HepG2 (cell line): ENCODE results near the gene ITGB5. TPM values are rescaled to one million over a fixed set of nuclear protein-coding genes. Genes with fewer than 3 reads are reported as not detected.

ENCODE experiments used
- ASH2L ChIP-seq: fragments of 300-600, 200-600 bp; sonication (generic); IDR thresholded peaks from 2 replicates; pipeline ENCODE4 v1.7.0; 2017; ENCODE audit warnings: low read depth, mild to moderate bottlenecking, moderate library complexity, mixed read lengths, low read length; ENCODE audit not compliant: insufficient read length
- CCAR2 ChIP-seq: fragments of 200-400 bp; formaldehyde crosslinking; optimal IDR thresholded peaks from 2 replicates; pipeline ENCODE3; 2018; ENCODE audit warnings: low read depth, mild to moderate bottlenecking, low read length, moderate library complexity
- CENPBD1 ChIP-seq: sonication (generic); formaldehyde crosslinking; IDR thresholded peaks from 2 replicates; pipeline ENCODE4 v1.8.0; 2022; ENCODE audit warnings: missing genetic modification reagents, low read depth, mild to moderate bottlenecking, borderline replicate concordance
- LCORL ChIP-seq, 2 experiments: fragments of 450-650 bp in 1 of 2; sonication (generic) in 1 of 2; formaldehyde crosslinking in 1 of 2; IDR thresholded peaks; 2 replicates each; pipeline versions ENCODE4 v1.5.0 to v1.6.1; 2017 to 2020; ENCODE audit warnings: antibody characterized with exemption in 1 of 2, missing genetic modification reagents in 1 of 2
- MAX ChIP-seq: IDR thresholded peaks from 2 replicates; pipeline ENCODE4 v1.6.1; 2012; ENCODE audit warnings: inconsistent platforms
- NR2C2 ChIP-seq: sonication (generic); formaldehyde crosslinking; IDR thresholded peaks from 2 replicates; pipeline ENCODE4 v1.4.0; 2020; ENCODE audit warnings: missing genetic modification reagents, mild to moderate bottlenecking, moderate library complexity, borderline replicate concordance
- RBAK ChIP-seq: sonication (generic); formaldehyde crosslinking; IDR thresholded peaks from 2 replicates; pipeline ENCODE4 v1.5.1; 2020; ENCODE audit warnings: mild to moderate bottlenecking, missing genetic modification reagents
- RNF2 ChIP-seq: fragments of 450-650 bp; conservative IDR thresholded peaks from 2 replicates; pipeline ENCODE4 v1.6.1; 2016; ENCODE audit warnings: low read depth
- SIN3B ChIP-seq: fragments of 150-350 bp; IDR thresholded peaks from 2 replicates; pipeline ENCODE4 v1.6.1; 2014; ENCODE audit warnings: low read length
- SOX6 ChIP-seq, 2 experiments: fragments of 450-650 bp in 1 of 2; sonication (generic) in 1 of 2; formaldehyde crosslinking in 1 of 2; IDR thresholded peaks; 2 replicates each; pipeline versions ENCODE4 v1.4.0 to v1.6.1; 2017 to 2020; ENCODE audit warnings: antibody characterized with exemption in 1 of 2, mild to moderate bottlenecking in 1 of 2, missing genetic modification reagents in 1 of 2
- SP1 ChIP-seq, 2 experiments: fragments of 450-650 bp in 1 of 2; sonication (generic) in 1 of 2; formaldehyde crosslinking in 1 of 2; IDR thresholded peaks; 2 replicates each; pipeline versions ENCODE4 v1.4.0 to v1.6.1; 2016 to 2020; ENCODE audit warnings: missing genetic modification reagents in 1 of 2
- TBL1XR1 ChIP-seq: fragments of 150-350 bp; IDR thresholded peaks from 2 replicates; pipeline ENCODE4 v1.6.1; 2014; ENCODE audit warnings: borderline replicate concordance, low read length; ENCODE audit not compliant: partially characterized antibody
- TRIM24 ChIP-seq: sonication (generic); formaldehyde crosslinking; IDR thresholded peaks from 2 replicates; pipeline ENCODE4 v1.8.0; 2022; ENCODE audit warnings: mild to moderate bottlenecking, missing genetic modification reagents
- ZBTB34 ChIP-seq: sonication (generic); formaldehyde crosslinking; IDR thresholded peaks from 2 replicates; pipeline ENCODE4 v1.8.0; 2022; ENCODE audit warnings: mild to moderate bottlenecking, missing genetic modification reagents
- ZNF10 ChIP-seq: sonication (generic); formaldehyde crosslinking; IDR thresholded peaks from 2 replicates; pipeline ENCODE4 v1.4.0; 2020; ENCODE audit warnings: mild to moderate bottlenecking, low read depth, missing genetic modification reagents, borderline replicate concordance
- ZNF180 ChIP-seq: sonication (generic); formaldehyde crosslinking; IDR thresholded peaks from 2 replicates; pipeline ENCODE4 v1.4.0; 2020; ENCODE audit warnings: low read depth, missing genetic modification reagents, borderline replicate concordance
- ZNF260 ChIP-seq: sonication (generic); formaldehyde crosslinking; IDR thresholded peaks from 2 replicates; pipeline ENCODE4 v1.4.0; 2020; ENCODE audit warnings: missing genetic modification reagents, low read depth, mild to moderate bottlenecking, borderline replicate concordance
- ZNF263 ChIP-seq: sonication (generic); formaldehyde crosslinking; IDR thresholded peaks from 2 replicates; pipeline ENCODE4 v1.4.0; 2020; ENCODE audit warnings: missing genetic modification reagents
- ZNF333 ChIP-seq: sonication (generic); formaldehyde crosslinking; IDR thresholded peaks from 2 replicates; pipeline ENCODE4 v1.4.0; 2020; ENCODE audit warnings: mild to moderate bottlenecking, missing genetic modification reagents, borderline replicate concordance
- ZNF382 ChIP-seq: sonication (generic); formaldehyde crosslinking; IDR thresholded peaks from 2 replicates; pipeline ENCODE4 v1.5.0; 2020; ENCODE audit warnings: missing genetic modification reagents, mild to moderate bottlenecking, borderline replicate concordance
- ZNF530 ChIP-seq: sonication (generic); formaldehyde crosslinking; IDR thresholded peaks from 2 replicates; pipeline ENCODE4 v1.5.0; 2020; ENCODE audit warnings: low read depth, mild to moderate bottlenecking, missing genetic modification reagents
- ZNF605 ChIP-seq: sonication (generic); formaldehyde crosslinking; IDR thresholded peaks from 2 replicates; pipeline ENCODE4 v1.8.0; 2022; ENCODE audit warnings: mild to moderate bottlenecking, missing genetic modification reagents
- ZNF7 ChIP-seq: IDR thresholded peaks from 2 replicates; pipeline ENCODE4 v1.6.1; 2016; ENCODE audit warnings: missing biosample characterization, missing genetic modification reagents
- polyA plus RNA-seq, 8 experiments: library from polyadenylated mRNA; depleted of rRNA in 3 of 8; stranded (reverse) in 7 of 8; unstranded in 1 of 8; fragments of >200 nt; fragmentation: Illumina TruSeq in 4 of 8; extraction: Trizol in 4 of 8; gene quantifications; 2 replicates each; pipeline versions ENCODE4 v1.2.1 to v1.2.3, GENCODE V29; 2011 to 2016; ENCODE audit warnings: low read depth in 4 of 8, missing spikeins in 1 of 8, mixed read lengths in 1 of 8; ENCODE audit not compliant: insufficient read depth in 1 of 8
- total RNA-seq, 5 experiments: library from RNA; depleted of rRNA; stranded (reverse); fragments of >200 nt; fragmentation: Illumina TruSeq; extraction: Trizol; gene quantifications; 2 replicates each; pipeline ENCODE4 v1.2.3, GENCODE V29; 2016; ENCODE audit warnings: low read depth in 1 of 5
- TF ChIP-seq, protein P1 (sequence below): sonication (generic); formaldehyde crosslinking; IDR thresholded peaks from 2 replicates; pipeline ENCODE4 v1.4.0; 2020; ENCODE audit warnings: missing genetic modification reagents

The ITGB5 gene
- total and polyA plus RNA-seq, 2 of the 13 experiments (the other 11 are each of a cell fraction or from before 2014, with no cell fraction given), result 74.1 to 343 TPM

GRCh38 chr3:124834723-124835718 is 52.1 kb downstream of the ITGB5 start (continued):
- no peak for TF ChIP-seq TBL1XR1
- no peak for TF ChIP-seq SOX6 (IDR thresholded peaks at IDR 0.05)
- TF ChIP-seq SOX6 (CRISPR knock-in tag; IDR thresholded peaks at IDR 0.05), result peak; percentile 94
- no peak for TF ChIP-seq ZNF530 (CRISPR knock-in tag)
- no peak for TF ChIP-seq SP1 (IDR thresholded peaks at IDR 0.05)
- no peak; the same call in 1 of the 2 replicates for TF ChIP-seq SP1 (CRISPR knock-in tag; IDR thresholded peaks at IDR 0.05)
- TF ChIP-seq ZNF7 (CRISPR knock-in tag), result no peak
- peak; percentile 73 for TF ChIP-seq ASH2L
- peak; percentile 82 for TF ChIP-seq ZNF263 (CRISPR knock-in tag)
- TF ChIP-seq ZNF260 (CRISPR knock-in tag), result no peak
- peak; percentile 58; the same call in 1 of the 2 replicates for TF ChIP-seq LCORL (IDR thresholded peaks at IDR 0.05)
- peak; percentile 69 for TF ChIP-seq LCORL (CRISPR knock-in tag; IDR thresholded peaks at IDR 0.05)
- no peak for TF ChIP-seq ZNF10
- TF ChIP-seq CENPBD1 (CRISPR knock-in tag), result no peak
- TF ChIP-seq, protein P1, sequence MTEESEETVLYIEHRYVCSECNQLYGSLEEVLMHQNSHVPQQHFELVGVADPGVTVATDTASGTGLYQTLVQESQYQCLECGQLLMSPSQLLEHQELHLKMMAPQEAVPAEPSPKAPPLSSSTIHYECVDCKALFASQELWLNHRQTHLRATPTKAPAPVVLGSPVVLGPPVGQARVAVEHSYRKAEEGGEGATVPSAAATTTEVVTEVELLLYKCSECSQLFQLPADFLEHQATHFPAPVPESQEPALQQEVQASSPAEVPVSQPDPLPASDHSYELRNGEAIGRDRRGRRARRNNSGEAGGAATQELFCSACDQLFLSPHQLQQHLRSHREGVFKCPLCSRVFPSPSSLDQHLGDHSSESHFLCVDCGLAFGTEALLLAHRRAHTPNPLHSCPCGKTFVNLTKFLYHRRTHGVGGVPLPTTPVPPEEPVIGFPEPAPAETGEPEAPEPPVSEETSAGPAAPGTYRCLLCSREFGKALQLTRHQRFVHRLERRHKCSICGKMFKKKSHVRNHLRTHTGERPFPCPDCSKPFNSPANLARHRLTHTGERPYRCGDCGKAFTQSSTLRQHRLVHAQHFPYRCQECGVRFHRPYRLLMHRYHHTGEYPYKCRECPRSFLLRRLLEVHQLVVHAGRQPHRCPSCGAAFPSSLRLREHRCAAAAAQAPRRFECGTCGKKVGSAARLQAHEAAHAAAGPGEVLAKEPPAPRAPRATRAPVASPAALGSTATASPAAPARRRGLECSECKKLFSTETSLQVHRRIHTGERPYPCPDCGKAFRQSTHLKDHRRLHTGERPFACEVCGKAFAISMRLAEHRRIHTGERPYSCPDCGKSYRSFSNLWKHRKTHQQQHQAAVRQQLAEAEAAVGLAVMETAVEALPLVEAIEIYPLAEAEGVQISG (CRISPR knock-in tag), result 0 out of 2 replicates have a peak, but pooled peaks have one; percentile 57
- TF ChIP-seq RBAK (CRISPR knock-in tag), result no peak
- peak; percentile 82 for TF ChIP-seq NR2C2 (CRISPR knock-in tag)
- no peak for TF ChIP-seq TRIM24 (CRISPR knock-in tag)
- TF ChIP-seq ZNF605, result peak; percentile 80; the same call in 1 of the 2 replicates
- TF ChIP-seq ZBTB34 (CRISPR knock-in tag), result no peak; the same call in 1 of the 2 replicates
- TF ChIP-seq SIN3B, result no peak
- TF ChIP-seq ZNF333 (CRISPR knock-in tag), result no peak
- no peak for TF ChIP-seq ZNF382
- no peak for TF ChIP-seq ZNF180
- peak; percentile 98 for TF ChIP-seq MAX
- TF ChIP-seq RNF2, result peak; percentile 71; the same call in 1 of the 2 replicates
- peak; percentile 7 for TF ChIP-seq CCAR2
